Type B pancreatic cell (in vitro differentiated cells): Measurements from ENCODE around the gene PTPN11. TPM values are rescaled to one million over a fixed set of nuclear protein-coding genes. Genes with fewer than 3 reads are reported as not detected.
"Not testable (repeated sequence)": the region's sequence is repeated elsewhere in the genome, so short reads cannot be mapped to it uniquely, and the experiment has no call there.

ENCODE experiments used
- DNase-seq: peaks from one replicate; pipeline ENCODE4 v3.0.0; 2021; ENCODE audit warnings: mixed read lengths; ENCODE audit not compliant: unreplicated experiment; ENCODE audit errors: extremely low spot score
- H3K27ac Mint-ChIP-seq: 2 replicates; pipeline ENCODE4 v1.8.0; 2021; ENCODE audit warnings: mild to moderate bottlenecking, mixed read lengths
- H3K27me3 Mint-ChIP-seq: 2 replicates; pipeline ENCODE4 v1.8.0; 2021; ENCODE audit warnings: mixed read lengths
- H3K36me3 Mint-ChIP-seq: 2 replicates; pipeline ENCODE4 v1.8.0; 2021; ENCODE audit warnings: mixed read lengths
- H3K4me1 Mint-ChIP-seq: one replicate; pipeline ENCODE4 v1.8.0; 2021; ENCODE audit warnings: mixed read lengths; ENCODE audit not compliant: unreplicated experiment
- H3K4me3 Mint-ChIP-seq: 2 replicates; pipeline ENCODE4 v1.8.0; 2021; ENCODE audit warnings: mild to moderate bottlenecking, mixed read lengths
- H3K9me3 Mint-ChIP-seq: 2 replicates; pipeline ENCODE4 v1.8.0; 2021; ENCODE audit warnings: mixed read lengths
- total RNA-seq: library from RNA; stranded (reverse); gene quantifications from 2 replicates; pipeline ENCODE4 v1.2.1, GENCODE V29; 2021; ENCODE audit warnings: low replicate concordance
- TF ChIP-seq, protein P1 (sequence below): fragments of 200-600 bp; sonication (generic); conservative IDR thresholded peaks from 2 replicates; pipeline ENCODE4 v1.5.0; 2021; ENCODE audit warnings: antibody characterized with exemption, mild to moderate bottlenecking

PTPN11 gene
- total RNA-seq, 1 donor from 2014 or later = 76.0 TPM

DNA sequence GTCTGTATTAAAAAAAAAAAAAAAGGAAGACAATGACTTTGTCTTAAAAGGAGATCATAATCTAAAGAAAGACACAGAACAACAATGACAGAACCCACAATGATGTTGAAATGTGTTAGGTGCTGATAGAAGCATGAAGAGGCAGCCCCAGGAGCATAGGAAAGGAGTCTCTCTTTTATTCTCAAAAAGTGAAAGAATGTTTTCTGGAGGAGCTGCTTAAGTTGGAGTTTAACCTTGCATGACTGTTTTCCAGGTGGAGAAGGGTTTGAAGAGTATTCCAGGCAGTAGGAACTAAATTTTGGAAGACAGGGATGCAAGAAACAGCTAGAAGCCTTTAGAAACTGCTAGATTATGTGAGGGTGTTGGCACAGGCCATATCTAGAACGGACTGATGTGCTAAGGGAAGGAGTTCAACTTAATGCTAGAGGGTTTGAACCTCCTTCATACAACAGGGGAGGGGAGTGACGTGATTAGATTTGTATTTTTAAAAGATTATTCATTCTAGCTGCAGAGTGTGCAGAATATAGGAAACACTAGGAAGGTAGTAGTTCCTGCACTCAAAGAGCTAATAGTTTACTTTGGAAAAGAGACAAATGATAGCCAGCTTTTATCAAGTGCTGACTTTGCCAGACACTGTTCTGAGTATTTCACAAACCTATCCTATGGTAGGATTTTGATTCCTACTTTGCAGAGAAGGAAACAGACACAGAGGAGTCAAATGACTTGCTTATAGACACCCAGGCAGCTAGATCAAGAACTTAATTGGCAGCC, 4.7 kb upstream of the PTPN11 start:
- Mint-ChIP-seq H3K4me3 (no peak overlapping the region), H3K9me3 (no peaks in the 10 kb centered on the region), H3K27ac (no peak overlapping the region)

DNA sequence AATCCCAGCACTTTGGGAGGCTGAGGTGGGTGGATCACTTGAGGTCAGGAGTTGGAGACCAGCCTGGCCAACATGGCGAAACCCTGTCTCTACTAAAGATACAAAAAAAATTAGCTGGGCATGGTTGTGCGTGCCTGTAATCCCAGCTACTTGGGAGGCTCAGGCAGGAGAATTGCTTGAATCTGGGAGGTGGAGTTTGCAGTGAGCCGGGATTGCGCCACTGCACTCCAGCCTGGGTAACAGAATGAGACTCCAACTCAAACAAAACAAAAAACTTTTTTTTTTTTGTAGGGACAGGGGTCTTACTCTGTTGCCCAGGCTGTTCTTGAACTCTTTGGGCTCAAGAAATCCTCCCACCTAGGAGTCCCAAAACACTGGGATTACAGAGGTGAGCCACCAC, 3.3 kb upstream of the PTPN11 start:
- not testable (repeated sequence) for H3K4me3 Mint-ChIP-seq, H3K27ac Mint-ChIP-seq, DNase-seq, H3K27me3 Mint-ChIP-seq, H3K36me3 Mint-ChIP-seq, H3K9me3 Mint-ChIP-seq
- H3K4me1 Mint-ChIP-seq = peaks cover 15% of the 10 kb centered on the region

More for the DNA sequence above, 4.7 kb upstream of the PTPN11 start:
- TF ChIP-seq, protein P1, sequence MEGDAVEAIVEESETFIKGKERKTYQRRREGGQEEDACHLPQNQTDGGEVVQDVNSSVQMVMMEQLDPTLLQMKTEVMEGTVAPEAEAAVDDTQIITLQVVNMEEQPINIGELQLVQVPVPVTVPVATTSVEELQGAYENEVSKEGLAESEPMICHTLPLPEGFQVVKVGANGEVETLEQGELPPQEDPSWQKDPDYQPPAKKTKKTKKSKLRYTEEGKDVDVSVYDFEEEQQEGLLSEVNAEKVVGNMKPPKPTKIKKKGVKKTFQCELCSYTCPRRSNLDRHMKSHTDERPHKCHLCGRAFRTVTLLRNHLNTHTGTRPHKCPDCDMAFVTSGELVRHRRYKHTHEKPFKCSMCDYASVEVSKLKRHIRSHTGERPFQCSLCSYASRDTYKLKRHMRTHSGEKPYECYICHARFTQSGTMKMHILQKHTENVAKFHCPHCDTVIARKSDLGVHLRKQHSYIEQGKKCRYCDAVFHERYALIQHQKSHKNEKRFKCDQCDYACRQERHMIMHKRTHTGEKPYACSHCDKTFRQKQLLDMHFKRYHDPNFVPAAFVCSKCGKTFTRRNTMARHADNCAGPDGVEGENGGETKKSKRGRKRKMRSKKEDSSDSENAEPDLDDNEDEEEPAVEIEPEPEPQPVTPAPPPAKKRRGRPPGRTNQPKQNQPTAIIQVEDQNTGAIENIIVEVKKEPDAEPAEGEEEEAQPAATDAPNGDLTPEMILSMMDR = no peak
- DNase-seq = no peak
- Mint-ChIP-seq H3K27me3 (no peaks in the 10 kb centered on the region), H3K4me1 (peaks cover 10% of the 10 kb centered on the region), H3K36me3 (peaks cover 6% of the 10 kb centered on the region)

- Mint-ChIP-seq H3K27me3 (no peaks in the 10 kb centered on the region), H3K36me3 (no peaks in the 10 kb centered on the region), H3K27ac (peak overlapping the region; percentile 99), H3K4me1 (peaks cover 17% of the 10 kb centered on the region), H3K9me3 (no peaks in the 10 kb centered on the region), H3K4me3 (peak overlapping the region; percentile 93)
- TF ChIP-seq, protein P1 = no peak
- no peak for DNase-seq
These were observed 507 bp upstream of the PTPN11 start for GRCh38 chr12:112418273-112418607.

GRCh38 chr12:112419297-112420133, 768 bp downstream of the PTPN11 start:
- Mint-ChIP-seq H3K36me3 (no peaks in the 10 kb centered on the region), H3K4me1 (peaks cover 22% of the 10 kb centered on the region), H3K27me3 (no peaks in the 10 kb centered on the region), H3K4me3 (peak overlapping the region; percentile 93), H3K27ac (peak overlapping the region; percentile 97), H3K9me3 (no peaks in the 10 kb centered on the region)
- TF ChIP-seq, protein P1 = peak; percentile 52
- peak; percentile 74 for DNase-seq

DNA sequence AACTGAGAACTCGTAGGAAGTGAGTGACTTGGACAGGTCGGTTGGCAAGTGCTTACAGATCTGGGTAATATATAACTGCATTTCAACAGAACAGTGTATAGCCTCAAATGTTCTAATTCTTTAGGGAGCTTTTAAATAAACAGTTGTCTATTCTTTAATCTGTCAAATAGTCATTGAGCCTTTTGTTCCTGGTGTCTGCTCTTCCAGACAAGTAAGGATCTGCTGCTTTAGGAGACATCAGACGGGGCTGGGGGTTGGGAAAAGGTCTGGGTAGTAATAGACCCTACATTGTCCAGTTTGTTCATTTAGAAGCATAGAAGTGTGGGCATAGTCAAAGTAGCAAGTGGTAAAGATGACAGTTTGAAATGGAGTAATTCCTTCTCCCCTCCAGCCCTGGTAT, 2.0 kb downstream of the PTPN11 start:
- no peaks in the 10 kb centered on the region for H3K27me3 Mint-ChIP-seq
- peak overlapping the region; percentile 75 for H3K27ac Mint-ChIP-seq
- H3K4me1 Mint-ChIP-seq = peaks cover 22% of the 10 kb centered on the region
- H3K36me3 Mint-ChIP-seq = no peaks in the 10 kb centered on the region
- TF ChIP-seq, protein P1 = no peak
- H3K4me3 Mint-ChIP-seq = peak overlapping the region; percentile 93
- DNase-seq = no peak
- H3K9me3 Mint-ChIP-seq = no peaks in the 10 kb centered on the region

- Mint-ChIP-seq H3K9me3 (no peaks in the 10 kb centered on the region), H3K36me3 (no peaks in the 10 kb centered on the region), H3K4me3 (no peak overlapping the region), H3K27ac (peak overlapping the region; percentile 75), H3K4me1 (peaks cover 22% of the 10 kb centered on the region), H3K27me3 (no peaks in the 10 kb centered on the region)
- TF ChIP-seq, protein P1 = no peak
- no peak for DNase-seq
These were observed 2.6 kb downstream of the PTPN11 start for GRCh38 chr12:112421363-112421762.
